Gastrocnemius medialis (tissue), 4 donors: ENCODE data around the gene PCCB.

Source experiments
- POLR2A ChIP-seq, 2 donors: fragments of 450-650 bp; IDR thresholded peaks; one replicate each; pipeline ENCODE4 v1.6.1; 2017; ENCODE audit warnings: antibody characterized with exemption in 2 of 2, mild to moderate bottlenecking in 2 of 2, moderate library complexity in 2 of 2
- TF ChIP-seq, protein P1 (sequence below), 5 experiments: fragments of 450-650 bp in 3 of 5; fragments of 200-600 bp in 2 of 5; sonication (generic) in 2 of 5; IDR thresholded peaks in 4 of 5; conservative IDR thresholded peaks in 1 of 5; 1 replicate in 4 of 5; 2 replicates in 1 of 5; pipeline ENCODE4 v1.5.1; 2016 to 2019; ENCODE audit warnings: antibody characterized with exemption in 5 of 5, mild to moderate bottlenecking in 3 of 5, moderate library complexity in 3 of 5

- TF ChIP-seq, protein P1, sequence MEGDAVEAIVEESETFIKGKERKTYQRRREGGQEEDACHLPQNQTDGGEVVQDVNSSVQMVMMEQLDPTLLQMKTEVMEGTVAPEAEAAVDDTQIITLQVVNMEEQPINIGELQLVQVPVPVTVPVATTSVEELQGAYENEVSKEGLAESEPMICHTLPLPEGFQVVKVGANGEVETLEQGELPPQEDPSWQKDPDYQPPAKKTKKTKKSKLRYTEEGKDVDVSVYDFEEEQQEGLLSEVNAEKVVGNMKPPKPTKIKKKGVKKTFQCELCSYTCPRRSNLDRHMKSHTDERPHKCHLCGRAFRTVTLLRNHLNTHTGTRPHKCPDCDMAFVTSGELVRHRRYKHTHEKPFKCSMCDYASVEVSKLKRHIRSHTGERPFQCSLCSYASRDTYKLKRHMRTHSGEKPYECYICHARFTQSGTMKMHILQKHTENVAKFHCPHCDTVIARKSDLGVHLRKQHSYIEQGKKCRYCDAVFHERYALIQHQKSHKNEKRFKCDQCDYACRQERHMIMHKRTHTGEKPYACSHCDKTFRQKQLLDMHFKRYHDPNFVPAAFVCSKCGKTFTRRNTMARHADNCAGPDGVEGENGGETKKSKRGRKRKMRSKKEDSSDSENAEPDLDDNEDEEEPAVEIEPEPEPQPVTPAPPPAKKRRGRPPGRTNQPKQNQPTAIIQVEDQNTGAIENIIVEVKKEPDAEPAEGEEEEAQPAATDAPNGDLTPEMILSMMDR (IDR thresholded peaks at IDR 0.05 in 4 of 5, conservative IDR thresholded peaks at IDR 0.05 in 1 of 5): no peak
- TF ChIP-seq POLR2A (IDR thresholded peaks at IDR 0.05): no peak
Measured at GRCh38 chr3:136207489-136208115, 42.5 kb upstream of the PCCB start.
